ENCODE results near the gene CASTOR1. TPM values are rescaled to one million over a fixed set of nuclear protein-coding genes. Genes with fewer than 3 reads are reported as not detected.

The CASTOR1 gene
- total RNA-seq, 1 donor from 2014 or later: 15.9 TPM

DNA sequence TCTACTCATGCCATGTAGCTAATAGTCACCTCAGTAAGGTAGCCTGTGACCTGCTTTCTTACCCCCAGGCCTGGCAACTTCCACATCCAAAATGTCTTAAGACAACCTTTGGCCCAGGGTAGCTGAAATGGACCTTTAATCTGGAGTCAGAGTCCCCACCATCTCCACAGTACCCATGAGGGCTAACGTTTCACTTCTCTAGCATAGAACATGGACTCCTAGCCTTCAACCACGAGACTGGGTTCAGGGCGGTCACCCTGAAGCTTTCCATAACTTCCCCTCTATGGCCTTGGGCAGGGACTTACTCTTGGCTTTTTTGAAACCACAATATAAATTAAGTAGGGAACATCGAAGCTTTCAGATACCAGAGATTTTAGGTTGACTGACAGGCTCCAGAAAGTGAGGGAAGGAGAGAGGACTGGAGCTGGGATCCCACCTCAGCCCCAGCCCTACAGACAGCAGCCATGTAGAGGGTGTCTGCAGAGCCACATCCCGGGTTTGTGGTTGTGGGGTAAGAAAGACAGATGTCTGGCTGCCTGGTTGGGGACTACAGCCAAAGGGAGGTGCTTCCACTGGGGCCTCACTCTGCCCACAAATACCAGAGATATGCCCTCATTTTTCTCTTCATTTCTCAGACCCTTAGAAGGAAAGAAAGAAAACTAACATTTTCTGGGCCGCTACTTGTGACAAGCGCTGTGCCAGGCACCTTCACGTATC, 34.9 kb upstream of the CASTOR1 start:
- DNase-seq: no peak
- intact Hi-C loops (cut with DNase I): no loop called here
- Histone ChIP-seq H3K4me3 (peak overlapping the region; percentile 98), H3K9me3 (no peaks in the 10 kb centered on the region), H3K4me1 (peaks cover 68% of the 10 kb centered on the region), H3K27ac (peak overlapping the region; percentile 87), H3K27me3 (no peaks in the 10 kb centered on the region), H3K36me3 (peaks cover 14% of the 10 kb centered on the region)
- TF ChIP-seq, protein P1, sequence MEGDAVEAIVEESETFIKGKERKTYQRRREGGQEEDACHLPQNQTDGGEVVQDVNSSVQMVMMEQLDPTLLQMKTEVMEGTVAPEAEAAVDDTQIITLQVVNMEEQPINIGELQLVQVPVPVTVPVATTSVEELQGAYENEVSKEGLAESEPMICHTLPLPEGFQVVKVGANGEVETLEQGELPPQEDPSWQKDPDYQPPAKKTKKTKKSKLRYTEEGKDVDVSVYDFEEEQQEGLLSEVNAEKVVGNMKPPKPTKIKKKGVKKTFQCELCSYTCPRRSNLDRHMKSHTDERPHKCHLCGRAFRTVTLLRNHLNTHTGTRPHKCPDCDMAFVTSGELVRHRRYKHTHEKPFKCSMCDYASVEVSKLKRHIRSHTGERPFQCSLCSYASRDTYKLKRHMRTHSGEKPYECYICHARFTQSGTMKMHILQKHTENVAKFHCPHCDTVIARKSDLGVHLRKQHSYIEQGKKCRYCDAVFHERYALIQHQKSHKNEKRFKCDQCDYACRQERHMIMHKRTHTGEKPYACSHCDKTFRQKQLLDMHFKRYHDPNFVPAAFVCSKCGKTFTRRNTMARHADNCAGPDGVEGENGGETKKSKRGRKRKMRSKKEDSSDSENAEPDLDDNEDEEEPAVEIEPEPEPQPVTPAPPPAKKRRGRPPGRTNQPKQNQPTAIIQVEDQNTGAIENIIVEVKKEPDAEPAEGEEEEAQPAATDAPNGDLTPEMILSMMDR (IDR thresholded peaks at IDR 0.05): no peak
- ATAC-seq: no peak

DNA sequence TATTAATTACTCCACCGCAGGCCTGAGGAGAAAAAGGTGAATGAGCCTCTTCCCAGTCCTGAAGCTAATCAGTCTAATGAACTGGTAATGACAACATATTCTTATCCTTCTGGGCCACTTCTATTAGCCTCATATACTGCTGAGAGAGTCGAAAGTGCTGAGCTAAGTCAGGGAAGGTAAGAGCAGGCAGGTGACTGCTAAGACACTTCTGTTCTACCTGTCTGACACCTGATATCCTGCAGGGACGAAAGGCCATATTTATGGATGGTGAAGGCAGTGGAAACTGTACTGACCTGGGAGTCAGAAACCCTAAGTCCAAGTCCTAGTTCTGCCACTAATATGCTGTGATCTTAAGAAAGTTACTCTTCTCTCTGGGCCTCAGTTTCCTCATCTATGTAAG, 33.9 kb upstream of the CASTOR1 start:
- Histone ChIP-seq H3K27me3 (no peaks in the 10 kb centered on the region), H3K36me3 (peaks cover 14% of the 10 kb centered on the region), H3K27ac (no peak overlapping the region), H3K9me3 (no peaks in the 10 kb centered on the region), H3K4me1 (peaks cover 77% of the 10 kb centered on the region), H3K4me3 (no peak overlapping the region)
- intact Hi-C loops (cut with DNase I): no loop called here
- DNase-seq (no peak), ATAC-seq (no peak)
- TF ChIP-seq, protein P1 (IDR thresholded peaks at IDR 0.05): no peak

DNA sequence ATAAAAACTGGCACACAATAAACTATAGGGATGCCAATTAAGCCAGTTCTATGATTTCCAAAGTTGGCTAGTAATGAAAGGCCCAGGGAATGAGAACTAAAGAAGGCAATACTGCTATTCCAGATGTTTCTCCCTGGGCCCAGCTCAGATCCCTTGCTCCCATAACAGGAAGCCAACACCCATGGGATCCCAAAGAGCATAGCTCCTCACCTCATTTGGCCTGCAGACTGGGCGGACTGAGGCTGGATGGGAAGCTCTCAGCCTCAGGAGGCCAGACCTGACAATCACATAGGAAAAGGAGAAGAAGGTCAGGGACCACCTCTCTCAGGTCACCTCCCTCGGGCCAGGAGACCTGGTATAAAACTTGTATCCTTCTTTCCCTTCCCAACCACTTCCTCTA, 32.2 kb upstream of the CASTOR1 start:
- H3K4me3 ChIP-seq: no peak overlapping the region
- no peak for DNase-seq
- peaks cover 88% of the 10 kb centered on the region for H3K4me1 ChIP-seq
- H3K36me3 ChIP-seq: peaks cover 14% of the 10 kb centered on the region
- no peak for ATAC-seq
- TF ChIP-seq, protein P1 (IDR thresholded peaks at IDR 0.05): no peak
- H3K27ac ChIP-seq: peak overlapping the region; percentile 24
- intact Hi-C loops (cut with DNase I): no loop called here
- H3K27me3 ChIP-seq: no peaks in the 10 kb centered on the region
- no peaks in the 10 kb centered on the region for H3K9me3 ChIP-seq

DNA sequence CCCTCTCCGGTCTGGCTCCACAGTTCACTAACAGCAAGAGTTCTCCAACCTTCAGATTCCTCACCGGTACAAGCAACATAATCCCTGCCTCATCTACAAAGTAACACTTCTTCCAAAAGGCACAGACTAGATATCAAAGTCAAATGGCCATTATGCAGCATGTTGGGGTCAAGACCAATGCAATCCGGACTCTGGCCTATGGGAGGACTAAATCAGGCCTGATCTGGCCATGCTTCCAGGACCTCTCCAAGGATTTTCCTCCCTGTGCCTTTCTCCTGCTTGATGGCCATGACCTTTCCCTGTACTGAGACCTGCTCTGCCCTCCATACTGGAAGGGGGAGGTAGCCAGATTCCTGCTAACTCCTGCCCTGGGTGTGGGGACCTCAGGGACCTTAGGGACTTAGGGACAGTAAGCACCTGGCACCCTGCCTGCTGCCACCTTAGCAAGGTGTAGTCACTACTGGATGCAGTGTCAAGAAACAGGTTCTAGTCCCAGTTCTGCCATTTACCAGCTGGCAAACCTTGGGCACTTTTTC, 30.8 kb upstream of the CASTOR1 start:
- H3K4me1 ChIP-seq: peaks cover 92% of the 10 kb centered on the region
- no peaks in the 10 kb centered on the region for H3K27me3 ChIP-seq
- TF ChIP-seq, protein P1 (IDR thresholded peaks at IDR 0.05): no peak
- intact Hi-C loops (cut with DNase I): no loop called here
- H3K4me3 ChIP-seq: no peak overlapping the region
- peaks cover 14% of the 10 kb centered on the region for H3K36me3 ChIP-seq
- no peak overlapping the region for H3K27ac ChIP-seq
- no peaks in the 10 kb centered on the region for H3K9me3 ChIP-seq
- no peak for DNase-seq
- no peak for ATAC-seq

DNA sequence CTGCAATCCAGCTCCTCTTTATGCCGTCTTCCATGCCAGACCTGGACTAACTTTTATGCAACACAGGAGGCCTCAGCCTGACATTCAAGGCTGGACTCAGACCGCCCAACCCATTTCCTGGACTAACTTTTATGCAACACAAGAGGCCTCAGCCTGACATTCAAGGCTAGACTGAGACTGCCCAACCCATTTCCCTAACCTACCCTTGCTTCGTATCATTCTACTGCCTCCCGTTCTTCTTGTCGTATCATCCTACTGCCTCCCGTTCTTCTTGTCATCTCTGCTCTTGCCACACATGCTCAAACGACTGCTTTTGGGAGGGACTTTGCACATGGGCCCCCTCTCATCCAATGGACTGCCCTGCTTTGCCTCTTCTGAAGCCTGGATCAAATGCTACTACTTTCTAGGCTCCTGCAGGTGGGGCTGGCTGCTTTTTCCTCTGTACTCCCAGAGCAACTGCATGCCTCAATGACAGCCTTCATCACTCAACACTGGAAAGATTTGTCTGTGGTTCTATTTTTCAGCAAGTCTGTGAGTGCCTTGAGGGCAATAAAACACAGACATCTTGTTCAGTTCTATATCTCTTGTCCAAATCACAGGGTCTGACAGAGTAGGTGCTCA, 29.6 kb upstream of the CASTOR1 start:
- H3K4me1 ChIP-seq: peaks cover 91% of the 10 kb centered on the region
- intact Hi-C loops (cut with DNase I): no loop called here
- TF ChIP-seq, protein P1 (IDR thresholded peaks at IDR 0.05): no peak
- H3K27me3 ChIP-seq: no peaks in the 10 kb centered on the region
- H3K36me3 ChIP-seq: peaks cover 14% of the 10 kb centered on the region
- H3K27ac ChIP-seq: peak overlapping the region; percentile 51
- peak; percentile 67 for ATAC-seq
- no peak overlapping the region for H3K4me3 ChIP-seq
- DNase-seq: no peak
- H3K9me3 ChIP-seq: no peaks in the 10 kb centered on the region
